Measurements from ENCODE around the gene ARHGAP12.
"Not testable (repeated sequence)": the region's sequence is repeated elsewhere in the genome, so short reads cannot be mapped to it uniquely, and the experiment has no call there.

The ARHGAP12 gene

DNA sequence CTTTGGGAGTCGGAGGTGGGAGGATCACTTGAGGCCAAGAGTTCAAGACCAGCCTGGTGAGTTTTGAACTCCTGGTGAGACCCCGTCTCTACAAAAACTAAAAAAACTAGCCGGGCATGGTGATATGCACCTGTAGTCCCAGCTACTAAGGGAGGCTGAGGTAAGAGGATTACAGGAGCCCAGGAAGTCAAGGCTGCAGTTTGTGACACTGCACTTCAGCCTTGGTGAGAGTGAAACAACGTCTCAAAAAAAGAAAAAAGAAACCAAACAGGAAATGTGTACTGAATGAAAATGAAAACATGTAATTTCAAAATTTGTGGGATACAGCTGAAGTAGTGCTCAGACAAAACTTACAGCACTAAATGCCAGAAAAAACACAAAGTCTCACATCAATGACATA is 7.6 kb downstream of the ARHGAP12 start:
- DNase-seq, result no peak

DNA sequence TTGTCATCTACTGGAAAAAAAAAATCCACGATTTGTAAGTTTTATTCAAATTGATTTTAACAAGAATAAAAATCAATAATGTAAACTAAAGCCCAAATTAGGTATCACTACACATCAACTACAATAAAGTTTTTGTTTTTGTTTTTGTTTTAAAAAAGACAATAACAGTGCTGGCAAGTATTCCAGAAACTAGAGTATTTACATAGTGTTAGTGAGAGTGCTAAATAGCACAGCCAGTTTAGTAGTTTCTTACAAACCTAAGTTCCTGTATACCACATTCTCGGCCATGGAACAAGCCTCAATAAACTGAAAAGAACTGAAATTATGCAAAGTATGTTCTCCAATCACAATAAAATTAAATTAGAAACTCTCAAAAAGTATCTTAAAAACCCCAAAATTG is 8.1 kb downstream of the ARHGAP12 start:
- DNase-seq, result no peak

DNA sequence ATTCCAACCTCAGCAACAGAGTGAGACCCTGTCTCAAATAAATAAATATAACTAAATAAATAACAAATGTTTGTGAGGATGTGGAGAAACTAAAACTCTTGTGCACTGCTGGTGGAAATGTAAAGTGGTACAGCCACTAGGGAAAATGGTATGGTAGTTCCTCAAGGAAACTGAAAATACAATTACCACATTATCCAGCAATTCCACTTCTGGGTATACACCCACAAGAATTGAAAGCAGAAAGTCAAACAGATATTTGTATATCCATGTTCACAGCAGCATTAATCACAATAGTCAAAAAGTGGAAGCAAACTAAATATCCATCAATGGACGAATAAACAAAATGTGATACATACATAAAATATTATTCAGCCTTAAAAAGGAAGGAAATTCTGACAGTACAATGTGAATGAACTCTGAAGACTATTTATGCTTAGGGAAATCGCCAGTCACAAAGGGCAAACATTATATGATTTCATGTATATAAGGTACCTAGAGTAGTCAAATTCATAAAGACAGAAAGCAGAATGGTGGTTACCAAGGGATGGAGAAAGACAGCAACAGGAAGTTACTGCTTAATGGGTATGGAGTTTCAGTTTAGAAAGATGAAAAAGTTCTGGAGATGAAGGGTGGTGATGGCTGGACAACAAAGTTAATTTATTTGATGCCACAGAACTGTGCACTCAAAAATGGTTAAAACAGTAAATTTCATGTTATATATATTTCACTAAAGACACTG is 9.8 kb downstream of the ARHGAP12 start:
- no peak for DNase-seq

DNA sequence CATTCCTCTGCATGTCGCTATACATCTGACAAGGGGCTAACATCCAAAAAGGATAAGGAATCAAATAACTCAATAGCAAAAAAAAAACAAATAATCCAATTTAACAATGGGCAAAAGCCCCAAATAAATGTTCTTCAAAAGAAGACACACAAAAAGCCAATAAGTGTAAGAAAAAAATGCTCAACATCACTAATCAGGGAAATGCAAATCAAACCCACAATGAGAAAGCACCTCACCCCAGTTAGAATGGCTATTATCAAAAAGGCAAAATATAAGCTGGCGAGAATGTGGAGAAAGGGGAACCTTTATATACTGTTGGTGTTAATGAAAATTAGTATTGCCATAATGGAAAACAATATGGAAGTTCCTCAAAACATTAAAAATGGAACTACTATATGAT is 14.3 kb downstream of the ARHGAP12 start:
- DNase-seq, result no peak

DNA sequence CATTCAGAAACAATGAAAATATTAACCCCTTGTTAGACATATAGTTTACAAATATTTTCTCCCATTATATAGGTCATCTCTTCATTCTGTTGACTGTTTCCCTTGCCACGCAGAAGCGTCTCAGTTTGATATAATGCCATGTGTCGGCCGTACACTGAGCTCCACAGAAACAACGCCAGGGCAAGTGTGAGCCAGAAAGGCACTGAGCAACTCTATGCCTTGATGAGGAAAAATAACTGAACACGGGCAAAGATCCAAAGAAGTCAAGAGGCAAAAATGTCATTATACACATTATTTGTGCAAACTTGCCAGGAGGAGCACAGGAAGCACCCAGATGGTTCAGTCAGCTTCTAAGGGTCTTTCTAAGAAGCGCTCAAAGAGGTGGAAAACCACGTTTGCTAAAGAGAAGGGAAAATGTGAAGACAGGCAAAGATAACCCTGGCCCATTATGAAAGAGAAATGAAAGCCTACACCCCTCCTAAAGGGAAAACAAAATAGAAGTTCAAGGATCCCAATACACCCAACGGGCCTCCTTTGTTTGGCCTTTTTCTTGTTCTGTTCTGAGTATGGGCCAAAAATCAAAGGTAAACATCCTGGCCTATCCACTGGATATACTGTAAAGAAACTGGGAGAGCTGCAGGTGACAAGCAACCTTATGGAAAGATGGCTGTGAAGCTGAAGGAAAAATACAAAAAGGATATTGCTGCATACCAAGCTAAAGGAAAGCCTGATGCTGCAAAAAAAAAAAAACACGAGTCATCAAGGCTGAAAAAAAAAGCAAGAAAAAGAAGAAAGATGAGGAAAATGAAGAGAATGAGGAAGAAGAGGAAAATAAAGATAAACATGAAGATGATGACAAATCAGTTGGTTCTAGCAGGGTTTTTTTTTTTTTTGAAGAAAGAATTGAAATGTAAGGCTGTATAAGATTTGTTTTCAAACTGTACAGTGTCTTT is 15.5 kb downstream of the ARHGAP12 start:
- no peak for DNase-seq

DNA sequence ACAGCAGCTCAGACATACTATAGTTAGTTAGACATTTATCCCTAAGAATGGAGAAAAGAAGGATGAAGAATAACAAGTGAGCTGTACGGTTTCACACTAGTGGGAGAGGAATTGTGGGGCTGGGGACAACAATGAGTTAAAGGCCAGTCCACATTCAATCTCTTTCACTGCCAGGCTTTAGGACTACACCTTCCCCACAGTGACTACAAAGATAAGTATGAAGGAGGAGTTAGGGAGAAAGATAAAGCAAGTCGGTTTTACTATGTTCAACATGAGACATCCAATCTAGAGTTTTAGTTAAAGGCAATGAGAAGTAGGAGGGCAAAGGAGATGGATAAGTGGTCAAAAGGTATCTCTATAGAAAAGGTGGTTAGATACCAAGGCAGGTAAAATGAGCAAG is 16.3 kb downstream of the ARHGAP12 start:
- DNase-seq, result no peak

DNA sequence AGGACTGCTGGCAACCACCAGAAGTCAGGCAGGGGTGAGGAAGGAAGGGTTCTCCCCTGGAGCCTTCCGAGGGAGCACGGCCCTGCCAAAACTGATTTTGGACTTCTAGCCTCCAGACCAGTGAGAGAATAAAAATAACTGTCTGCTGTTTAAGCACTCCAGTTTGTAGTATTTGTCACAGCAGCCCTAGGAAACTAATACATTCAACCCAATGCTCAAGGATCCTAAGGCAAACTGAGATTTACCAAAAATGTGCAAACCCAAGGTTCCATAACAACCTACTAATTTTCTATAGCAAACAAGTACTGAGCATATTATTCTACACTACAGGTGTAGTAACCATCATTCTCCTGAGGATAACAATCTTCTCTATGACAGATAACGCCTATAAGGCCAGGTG is 18.6 kb downstream of the ARHGAP12 start:
- no peak for DNase-seq

DNA sequence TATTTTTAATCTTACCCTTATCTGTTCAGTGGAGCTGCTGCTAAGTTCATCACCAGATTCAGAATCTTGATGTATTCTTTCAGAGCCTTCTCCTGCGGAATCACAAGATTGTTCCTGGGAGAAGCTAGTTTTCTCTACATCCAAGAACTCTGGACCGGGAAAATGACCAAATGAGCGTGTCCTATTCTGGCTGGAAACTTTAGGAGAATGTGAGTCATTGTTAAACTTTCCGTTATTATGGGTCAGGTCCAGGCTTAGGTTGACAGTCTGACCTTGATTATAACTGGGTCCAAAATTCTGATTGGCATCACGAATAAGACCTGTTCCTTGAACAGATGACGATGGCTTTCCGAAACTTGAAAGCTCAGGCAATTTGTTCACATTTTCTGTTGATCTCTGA is 20.5 kb downstream of the ARHGAP12 start:
- DNase-seq, result no peak

DNA sequence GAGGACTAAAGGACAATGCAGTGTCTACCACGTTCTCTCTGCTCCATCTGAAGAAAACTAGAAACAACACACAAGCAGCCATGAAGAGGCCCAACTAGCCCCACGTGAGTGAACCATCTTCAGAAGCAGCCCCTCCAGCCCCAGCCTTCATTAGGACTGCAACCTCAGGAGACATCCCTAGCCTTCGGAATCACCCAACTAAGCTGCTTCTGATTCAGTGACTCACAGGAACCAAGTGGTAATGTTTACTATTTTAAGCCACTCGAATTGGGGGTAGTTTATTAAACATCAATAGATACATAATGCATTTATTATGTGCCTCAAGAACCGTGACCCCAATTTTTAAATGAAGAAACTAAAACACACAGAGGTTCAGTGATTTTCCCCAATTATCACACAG is 22.6 kb downstream of the ARHGAP12 start:
- DNase-seq, result no peak

DNA sequence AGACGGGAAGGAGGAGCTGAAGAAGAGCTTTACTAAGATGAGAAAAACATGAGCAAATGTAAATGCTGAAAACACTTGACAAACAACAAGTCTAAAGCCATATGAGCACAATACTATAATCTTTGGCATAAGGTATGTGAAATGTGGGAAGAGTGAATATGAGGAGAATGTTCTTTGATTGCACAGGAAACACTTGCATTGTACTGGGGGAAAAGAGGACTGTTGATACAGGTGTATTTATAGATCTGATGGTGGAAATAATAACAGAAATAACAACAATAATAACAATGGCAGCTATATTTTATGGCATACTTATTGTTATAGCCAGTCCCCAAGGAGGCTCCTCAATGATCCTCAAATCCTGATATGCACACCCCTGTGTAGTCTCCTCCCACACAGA is 23.0 kb downstream of the ARHGAP12 start:
- no peak for DNase-seq

DNA sequence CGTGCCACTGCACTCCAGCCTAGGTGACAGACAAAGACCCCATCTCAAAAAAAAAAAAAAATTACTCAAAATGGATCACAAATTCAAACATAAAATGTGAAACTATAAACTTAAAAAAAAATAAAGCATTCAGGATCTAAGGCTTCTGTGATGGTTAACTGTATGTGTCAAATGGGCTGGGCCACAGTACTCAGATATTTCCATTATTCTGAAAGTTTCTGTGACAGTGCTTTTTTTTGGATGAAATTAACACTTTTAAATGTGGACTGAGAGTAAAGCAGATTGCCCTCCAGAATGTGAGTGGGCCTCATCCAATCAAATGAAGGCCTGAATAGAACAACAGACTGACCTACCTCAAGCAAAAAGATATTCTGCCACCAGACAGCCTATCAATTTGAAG is 26.0 kb downstream of the ARHGAP12 start:
- DNase-seq, result no peak

DNA sequence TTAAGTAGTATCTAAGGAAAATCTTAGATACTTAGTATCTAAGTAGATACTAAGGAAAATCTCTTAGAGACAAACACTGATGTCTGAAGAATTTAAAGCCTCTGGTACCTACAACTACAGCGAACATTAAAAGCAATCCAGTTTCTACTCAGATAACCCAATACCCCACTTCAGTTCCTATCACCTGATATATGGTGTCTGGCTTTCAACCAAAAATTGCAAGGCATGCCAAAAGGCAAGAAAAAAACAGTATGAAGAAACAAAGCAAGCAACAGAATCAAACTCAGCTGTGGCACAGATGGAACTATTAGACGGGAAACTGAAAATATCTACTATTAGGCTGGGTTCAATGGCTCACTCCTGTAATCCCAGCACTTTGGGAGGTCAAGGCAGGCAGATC is 31.1 kb downstream of the ARHGAP12 start:
- no peak for DNase-seq

DNA sequence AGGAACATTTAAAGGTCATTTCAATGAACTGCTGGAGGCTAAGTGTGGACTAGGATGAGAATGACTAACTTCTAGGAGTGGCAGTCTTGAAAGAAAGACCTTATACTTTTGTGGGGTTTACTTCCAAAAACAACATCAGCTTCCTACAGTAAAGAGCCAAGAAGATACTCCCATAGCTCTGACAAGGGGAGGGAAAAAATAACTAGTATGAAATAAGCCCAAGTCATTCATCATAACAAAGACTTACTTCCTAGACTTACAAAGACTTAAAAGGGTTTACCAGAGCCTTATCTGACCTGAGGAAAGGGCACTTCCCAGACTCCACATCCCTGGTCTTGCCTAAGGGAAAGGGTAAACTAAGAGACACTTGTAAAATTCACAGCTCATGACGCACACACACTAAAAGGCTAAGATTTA is 31.7 kb downstream of the ARHGAP12 start:
- no peak for DNase-seq

DNA sequence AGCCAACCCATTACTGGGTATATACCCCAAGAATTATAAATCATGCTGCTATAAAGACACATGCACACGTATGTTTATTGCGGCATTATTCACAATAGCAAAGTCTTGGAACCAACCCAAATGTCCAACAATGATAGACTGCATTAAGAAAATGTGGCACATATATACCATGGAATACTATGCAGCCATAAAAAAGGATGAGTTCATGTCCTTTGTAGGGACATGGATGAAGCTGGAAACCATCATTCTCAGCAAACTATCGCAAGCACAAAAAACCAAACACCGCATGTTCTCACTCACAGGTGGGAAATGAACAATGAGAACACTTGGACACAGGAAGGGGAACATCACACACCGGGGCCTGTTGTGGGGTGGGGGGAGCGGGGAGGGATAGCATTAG is 32.9 kb downstream of the ARHGAP12 start:
- DNase-seq, result not testable (repeated sequence)

DNA sequence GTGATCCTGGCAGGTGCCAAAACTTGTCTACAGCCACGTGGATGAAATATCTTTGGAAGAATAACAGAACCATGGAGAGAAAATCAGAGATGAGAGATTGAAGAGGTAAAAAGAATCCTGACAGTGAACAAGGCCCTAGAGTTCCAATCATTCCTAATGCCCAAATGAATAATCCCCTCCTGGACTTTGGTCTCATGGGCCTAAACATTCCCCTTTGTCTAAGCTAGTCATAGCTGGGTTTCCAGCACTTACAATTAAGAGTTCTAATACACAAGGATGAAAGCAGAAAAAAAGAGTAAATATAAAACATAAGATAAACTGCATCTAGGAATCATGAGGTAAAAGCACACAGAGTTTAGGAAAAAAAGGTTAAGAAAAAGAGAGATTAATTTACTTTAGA is 40.2 kb downstream of the ARHGAP12 start:
- DNase-seq, result no peak

DNA sequence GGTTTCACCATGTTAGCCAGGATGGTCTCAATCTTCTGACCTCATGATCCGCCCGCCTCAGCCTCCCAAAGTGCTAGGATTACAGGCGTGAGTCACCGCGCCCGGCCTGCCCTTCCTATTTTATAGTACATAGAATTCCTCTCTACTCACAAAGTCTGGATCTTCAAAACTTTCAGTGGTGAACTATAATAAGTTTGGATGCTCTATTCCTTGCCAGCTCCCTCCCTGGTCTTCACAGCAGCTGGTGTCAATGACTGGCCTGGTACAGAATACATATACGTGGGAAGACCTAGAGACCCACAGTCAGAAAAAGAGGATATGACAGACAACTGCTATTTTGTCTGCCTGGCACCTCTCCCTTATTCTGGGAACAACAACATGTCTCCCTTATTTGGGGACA is 40.8 kb downstream of the ARHGAP12 start:
- DNase-seq, result no peak

DNA sequence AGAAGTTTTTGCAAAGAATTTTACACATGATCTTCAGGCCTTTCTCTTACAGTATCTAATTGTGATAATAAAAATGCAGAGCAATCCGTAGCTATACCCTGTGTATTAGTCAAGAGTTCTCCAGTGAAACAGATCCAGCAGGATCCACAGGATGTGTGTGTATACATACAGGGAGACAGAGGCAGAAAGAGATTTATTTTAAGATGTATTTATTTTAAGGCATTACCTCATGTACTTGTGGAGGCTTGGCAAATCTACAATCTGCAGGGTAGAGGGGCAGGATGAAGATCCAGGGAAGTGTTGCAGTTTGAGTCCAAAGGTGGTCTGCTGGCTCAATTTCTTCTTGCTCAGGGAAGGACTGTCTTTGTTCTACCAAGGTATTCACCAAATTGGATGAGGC is 41.7 kb downstream of the ARHGAP12 start:
- DNase-seq, result no peak

DNA sequence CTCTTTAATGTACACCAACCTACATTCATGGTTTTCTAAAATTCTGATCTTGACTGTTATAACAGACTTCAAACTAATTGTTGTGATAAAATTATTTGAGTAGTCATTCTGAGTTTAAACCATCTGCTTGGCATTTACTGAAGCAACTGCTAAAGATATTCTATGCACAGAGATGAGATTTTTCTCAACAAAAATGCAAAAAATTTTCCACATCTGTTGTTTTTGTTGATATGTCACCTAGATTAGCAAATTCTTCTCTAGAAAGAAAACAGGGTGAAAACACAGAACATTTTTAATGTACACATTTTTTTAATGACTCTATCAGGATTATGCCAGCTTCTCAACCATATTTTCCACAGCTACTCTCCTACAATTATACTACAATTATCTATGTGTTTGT is 42.7 kb downstream of the ARHGAP12 start:
- DNase-seq, result no peak

DNA sequence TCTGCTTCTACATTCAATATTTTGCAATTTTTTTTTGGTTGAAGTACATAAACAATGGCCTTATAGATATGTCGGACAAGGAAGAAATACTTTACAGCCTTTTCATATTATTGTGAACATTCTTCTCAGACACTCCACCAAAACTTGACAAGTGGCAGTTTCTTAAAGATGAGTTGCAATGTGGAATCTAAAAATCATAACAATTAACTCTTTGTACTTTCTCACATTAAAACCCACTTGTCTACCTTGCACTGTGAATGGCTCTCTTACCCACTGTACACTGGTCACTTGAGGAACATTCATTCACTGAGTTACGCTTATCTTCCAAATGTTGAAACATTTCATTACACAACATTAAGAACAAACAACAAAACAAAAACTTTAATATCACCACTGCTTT is 44.2 kb downstream of the ARHGAP12 start:
- no peak for DNase-seq

DNA sequence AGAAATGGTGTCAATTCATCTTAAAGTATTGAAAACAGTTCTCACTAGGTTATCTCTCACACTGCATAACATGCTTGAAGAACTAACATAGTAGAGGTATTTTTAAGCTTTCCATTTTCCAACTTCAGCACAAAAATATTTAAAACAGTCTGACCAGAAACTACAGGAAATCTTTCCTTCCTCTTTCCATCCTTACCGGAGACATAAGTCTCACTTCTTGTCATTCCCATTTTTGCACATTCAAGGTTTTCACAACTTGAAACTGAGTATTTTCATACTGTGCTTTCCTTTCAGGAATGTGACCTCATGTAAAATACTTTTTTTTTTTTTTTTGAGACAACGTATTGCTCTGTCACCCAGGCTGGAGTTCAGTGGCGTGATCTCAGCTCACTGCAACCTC is 45.2 kb downstream of the ARHGAP12 start:
- DNase-seq, result no peak

DNA sequence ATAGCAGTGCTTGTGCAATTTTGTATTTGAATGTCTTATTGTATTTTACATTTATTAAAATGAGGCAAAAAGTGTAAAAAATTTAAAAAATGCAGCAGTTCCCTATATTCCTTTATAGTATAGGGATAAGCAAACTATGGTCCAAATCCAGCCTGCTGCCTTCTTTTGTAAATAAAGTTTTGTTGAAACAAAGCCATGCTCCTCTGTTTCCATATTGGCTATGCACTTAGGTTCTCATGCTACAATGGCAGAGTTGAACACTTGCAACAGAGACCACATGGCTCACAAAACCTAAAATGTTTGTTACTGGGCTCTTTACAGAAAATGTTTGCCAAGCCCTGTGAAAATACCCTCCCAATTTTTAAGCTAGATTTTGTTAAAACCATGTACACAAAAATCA is 50.1 kb downstream of the ARHGAP12 start:
- DNase-seq, result no peak

DNA sequence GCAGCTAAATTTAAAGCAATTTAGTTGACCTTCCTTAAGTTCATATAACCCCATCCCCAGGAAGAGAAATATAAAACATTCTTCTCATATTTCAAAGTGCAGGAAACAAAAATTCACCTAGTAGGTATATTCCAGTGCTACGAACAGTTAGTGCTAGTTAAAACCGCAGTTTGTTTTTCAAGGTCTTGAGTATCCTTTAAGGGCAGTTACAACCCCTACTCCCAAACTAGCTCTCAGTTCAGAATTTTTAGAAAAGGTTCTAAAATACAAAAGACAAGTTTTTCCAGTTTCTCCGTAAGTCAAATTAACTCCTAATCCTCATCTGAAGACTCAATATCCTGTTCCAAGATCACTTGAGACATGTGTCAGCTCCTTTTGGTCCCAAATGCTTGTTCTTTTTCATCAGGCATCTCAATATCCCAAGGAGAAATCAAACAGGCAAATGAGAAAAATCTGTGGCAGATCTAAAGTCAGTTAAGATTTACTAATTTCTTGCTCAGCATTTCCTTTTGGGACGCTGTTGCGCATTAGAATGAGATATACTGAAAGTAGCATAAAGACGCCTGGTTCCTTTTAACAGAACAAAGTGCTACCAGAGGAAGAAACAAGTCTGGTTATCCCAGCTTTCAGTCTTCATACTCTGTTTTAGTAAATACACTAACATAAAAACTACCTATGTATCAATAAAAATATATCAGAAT is 51.8 kb downstream of the ARHGAP12 start:
- DNase-seq, result no peak

DNA sequence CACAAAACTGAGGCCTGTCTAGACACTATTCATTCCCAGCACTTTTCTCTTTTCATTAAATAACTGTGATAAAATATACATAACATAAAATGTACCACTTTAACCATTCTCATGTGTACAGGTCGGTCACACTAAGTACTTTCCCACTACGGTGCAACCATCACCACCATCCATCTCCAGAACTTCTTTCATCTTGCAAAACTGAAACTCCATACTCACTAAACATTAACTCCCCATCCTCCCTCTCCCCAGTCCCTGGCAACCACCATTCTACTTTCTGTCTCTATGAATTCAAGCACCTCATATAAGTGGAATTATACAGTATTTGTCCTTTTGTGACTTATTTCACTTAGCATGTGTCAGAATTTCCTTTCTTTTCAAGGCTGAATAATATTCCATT is 53.0 kb downstream of the ARHGAP12 start:
- no peak for DNase-seq

DNA sequence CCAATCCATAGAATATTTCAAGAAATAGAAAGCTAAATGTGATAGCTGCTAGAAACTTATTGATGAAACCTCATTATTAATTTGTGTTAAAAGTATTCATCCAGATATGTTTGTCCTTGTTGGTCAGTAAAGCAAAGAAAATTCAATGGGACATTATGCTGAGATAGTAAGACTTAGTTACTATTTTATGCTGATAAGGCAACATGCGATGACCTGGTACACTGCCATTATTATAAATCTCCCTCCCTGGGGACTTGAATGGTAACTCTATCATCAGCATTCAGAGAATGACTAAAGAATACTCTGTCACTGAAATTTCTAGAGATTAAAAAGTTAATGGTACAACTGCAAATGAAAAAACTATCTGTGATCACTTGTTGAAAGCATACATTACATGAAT is 54.9 kb downstream of the ARHGAP12 start:
- DNase-seq, result no peak
